ENCODE measurements around the gene GMPPA.
A peak's percentile ranks its signal among the peaks of the same experiment; 100 is the strongest.

GMPPA gene

DNA sequence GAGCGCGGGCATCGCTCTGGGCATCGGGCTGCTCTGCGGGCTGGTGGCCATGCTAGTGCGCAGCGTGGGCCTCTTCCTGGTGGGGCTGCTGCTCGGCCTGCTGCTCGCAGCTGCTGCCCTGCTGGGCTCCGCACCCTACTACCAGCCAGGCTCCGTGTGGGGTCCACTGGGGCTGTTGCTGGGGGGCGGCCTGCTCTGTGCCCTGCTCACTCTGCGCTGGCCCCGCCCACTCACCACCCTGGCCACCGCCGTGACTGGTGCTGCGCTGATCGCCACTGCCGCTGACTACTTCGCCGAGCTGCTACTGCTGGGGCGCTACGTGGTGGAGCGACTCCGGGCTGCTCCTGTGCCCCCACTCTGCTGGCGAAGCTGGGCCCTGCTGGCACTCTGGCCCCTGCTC lies 48.9 kb downstream of the GMPPA start:
- TF ChIP-seq ZFX (IDR thresholded peaks at IDR 0.05): no peak
- TF ChIP-seq, protein P1, sequence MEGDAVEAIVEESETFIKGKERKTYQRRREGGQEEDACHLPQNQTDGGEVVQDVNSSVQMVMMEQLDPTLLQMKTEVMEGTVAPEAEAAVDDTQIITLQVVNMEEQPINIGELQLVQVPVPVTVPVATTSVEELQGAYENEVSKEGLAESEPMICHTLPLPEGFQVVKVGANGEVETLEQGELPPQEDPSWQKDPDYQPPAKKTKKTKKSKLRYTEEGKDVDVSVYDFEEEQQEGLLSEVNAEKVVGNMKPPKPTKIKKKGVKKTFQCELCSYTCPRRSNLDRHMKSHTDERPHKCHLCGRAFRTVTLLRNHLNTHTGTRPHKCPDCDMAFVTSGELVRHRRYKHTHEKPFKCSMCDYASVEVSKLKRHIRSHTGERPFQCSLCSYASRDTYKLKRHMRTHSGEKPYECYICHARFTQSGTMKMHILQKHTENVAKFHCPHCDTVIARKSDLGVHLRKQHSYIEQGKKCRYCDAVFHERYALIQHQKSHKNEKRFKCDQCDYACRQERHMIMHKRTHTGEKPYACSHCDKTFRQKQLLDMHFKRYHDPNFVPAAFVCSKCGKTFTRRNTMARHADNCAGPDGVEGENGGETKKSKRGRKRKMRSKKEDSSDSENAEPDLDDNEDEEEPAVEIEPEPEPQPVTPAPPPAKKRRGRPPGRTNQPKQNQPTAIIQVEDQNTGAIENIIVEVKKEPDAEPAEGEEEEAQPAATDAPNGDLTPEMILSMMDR (conservative IDR thresholded peaks at IDR 0.05): no peak
- H3K27ac ChIP-seq: no peak overlapping the region

DNA sequence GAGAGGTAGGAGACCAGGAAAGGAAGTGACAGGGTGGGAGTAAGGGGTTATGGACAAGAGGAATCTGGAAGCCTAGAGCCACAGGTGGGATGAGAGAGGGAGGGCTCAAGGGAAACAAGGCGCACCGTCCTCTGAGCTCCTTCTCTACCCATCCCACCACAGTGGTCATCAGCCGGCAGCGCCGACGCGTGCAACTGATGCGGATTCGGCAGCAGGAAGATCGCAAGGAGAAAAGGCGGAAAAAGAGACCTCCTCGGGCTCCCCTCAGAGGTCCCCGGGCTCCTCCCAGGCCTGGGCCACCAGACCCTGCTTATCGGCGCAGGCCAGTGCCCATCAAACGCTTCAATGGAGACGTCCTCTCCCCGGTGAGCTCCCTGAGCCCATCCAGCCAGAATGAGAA lies 50.3 kb downstream of the GMPPA start:
- H3K27ac ChIP-seq: no peak overlapping the region
- no peak for TF ChIP-seq ZFX (IDR thresholded peaks at IDR 0.05)
- TF ChIP-seq, protein P1 (conservative IDR thresholded peaks at IDR 0.05): no peak

DNA sequence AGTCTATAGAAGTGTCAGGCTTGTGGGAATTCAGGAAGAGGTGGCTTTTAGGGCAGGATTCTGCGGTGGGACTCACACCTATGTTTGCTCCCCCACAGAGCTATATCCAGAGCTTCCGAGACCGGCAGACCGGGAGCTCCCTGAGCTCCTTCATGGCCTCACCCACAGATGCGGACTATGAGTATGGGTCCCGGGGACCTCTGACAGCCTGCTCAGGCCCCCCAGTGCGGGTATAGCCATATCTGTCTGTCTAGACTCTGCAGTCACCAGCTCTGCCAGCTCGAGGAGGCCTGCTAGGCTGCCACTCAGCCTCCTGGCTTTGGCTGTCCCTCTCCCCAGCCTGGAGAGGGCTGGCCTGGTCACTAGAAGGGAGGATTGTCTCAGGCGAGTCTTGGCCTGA lies 50.9 kb downstream of the GMPPA start:
- TF ChIP-seq, protein P1 (conservative IDR thresholded peaks at IDR 0.05): no peak
- no peak for TF ChIP-seq ZFX (IDR thresholded peaks at IDR 0.05)
- no peak overlapping the region for H3K27ac ChIP-seq

DNA sequence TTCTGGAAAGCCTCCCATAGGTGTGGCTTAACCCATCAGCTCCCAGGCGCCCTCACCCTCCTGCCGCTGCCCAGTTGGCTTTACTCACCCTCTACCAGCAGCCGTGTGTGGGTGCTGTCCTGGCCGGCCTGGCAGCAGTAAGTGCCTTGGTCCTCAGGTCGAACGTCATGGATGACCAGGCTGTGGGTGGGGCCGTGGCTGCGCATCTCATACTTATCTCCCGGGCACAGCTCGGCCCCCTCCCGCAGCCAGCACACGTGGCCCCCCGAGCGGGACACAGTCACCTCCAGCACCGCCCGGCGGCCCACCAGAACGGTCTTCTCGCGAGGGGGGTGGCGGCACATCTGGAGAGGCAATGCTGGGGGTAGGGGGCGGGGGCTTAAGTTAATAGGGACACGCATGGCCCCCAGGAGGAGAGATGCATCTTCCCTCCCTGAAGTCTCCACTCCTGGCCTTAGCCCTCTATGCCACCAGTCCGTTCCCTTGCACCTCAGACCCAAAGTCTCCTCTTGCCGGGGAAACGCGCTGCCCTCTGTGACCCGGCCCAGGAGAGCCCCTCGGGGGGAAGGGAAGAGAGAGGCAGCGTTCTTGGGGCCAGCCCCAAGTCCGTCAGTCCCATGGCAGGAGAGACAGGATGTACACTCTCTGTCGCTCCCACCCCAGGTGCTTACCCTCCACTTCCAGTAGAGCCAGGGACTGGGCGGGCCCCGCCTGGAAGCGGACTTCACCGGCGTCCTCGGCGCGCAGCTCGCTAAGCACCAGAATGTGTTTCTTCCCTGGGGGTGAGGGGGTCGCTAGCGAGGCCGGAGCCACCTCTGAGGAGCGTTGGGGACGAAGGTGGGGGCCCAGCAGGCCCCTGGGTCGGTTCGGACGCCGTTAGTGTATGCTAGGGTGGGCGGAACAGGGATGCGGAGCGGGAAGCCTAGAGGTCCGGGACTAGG lies 53.0 kb downstream of the GMPPA start:
- TF ChIP-seq ZFX (IDR thresholded peaks at IDR 0.05): no peak
- TF ChIP-seq, protein P1 (conservative IDR thresholded peaks at IDR 0.05): no peak

DNA sequence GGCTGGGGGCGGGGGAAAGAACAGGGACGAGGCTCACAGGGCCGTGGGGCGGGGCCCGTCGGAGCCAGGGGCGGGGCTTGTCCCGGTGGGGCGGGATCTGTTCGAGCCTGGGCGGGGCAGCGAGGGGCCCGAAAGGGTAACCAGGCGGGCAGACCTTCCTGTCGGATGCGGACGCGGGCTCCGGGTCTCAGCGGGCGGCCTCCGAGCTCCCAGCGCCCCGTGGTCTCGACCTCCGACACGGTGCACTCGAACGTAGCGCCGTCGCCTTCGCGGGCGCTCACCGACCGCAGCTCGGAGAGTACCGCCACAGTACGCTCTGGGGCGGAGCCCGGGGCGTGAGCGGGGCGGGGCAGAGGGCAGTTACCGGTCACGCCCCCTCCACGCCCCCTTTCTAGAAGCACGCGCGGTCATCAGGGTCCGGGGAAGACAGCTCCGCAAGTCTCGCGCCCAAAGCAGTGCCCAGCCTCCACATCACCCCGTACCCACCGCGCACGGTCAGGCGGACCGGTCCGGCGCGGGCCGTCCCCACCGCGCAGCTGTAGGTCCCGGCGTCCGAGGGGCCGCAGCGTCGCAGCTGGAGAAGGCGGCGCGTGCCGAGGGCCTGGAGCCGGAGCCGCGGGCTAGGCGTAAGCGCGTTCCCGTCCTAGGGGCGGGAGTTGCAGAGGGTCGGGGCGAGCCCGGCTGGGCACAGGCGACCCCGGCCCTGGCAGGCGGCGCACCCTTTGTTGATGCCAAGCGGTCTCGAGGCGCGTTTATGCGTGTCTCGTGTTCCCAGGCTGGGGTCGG lies 53.9 kb downstream of the GMPPA start:
- peak overlapping the region; percentile 15; the same call in 1 of the 2 replicates for H3K27ac ChIP-seq
- no peak for TF ChIP-seq ZFX (IDR thresholded peaks at IDR 0.05)
- TF ChIP-seq, protein P1 (conservative IDR thresholded peaks at IDR 0.05): no peak

More for the DNA sequence above, 53.0 kb downstream of the GMPPA start:
- no peak overlapping the region; the same call in 1 of the 2 replicates for H3K27ac ChIP-seq

DNA sequence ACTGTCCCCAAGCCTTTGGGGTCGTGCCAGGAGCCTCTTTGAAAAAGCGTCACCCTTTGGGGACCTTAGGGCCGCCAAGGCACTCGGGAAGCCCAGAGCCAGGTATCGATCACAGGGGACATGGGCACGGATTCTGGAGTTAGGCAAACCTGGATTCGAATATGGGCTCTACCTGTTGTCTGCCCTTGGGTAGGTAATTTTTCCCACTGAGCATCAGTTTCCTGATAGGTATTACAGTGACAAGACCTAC lies 54.4 kb downstream of the GMPPA start:
- H3K27ac ChIP-seq: no peak overlapping the region; the same call in 1 of the 2 replicates
- TF ChIP-seq, protein P1 (conservative IDR thresholded peaks at IDR 0.05): no peak
- no peak for TF ChIP-seq ZFX (IDR thresholded peaks at IDR 0.05)

DNA sequence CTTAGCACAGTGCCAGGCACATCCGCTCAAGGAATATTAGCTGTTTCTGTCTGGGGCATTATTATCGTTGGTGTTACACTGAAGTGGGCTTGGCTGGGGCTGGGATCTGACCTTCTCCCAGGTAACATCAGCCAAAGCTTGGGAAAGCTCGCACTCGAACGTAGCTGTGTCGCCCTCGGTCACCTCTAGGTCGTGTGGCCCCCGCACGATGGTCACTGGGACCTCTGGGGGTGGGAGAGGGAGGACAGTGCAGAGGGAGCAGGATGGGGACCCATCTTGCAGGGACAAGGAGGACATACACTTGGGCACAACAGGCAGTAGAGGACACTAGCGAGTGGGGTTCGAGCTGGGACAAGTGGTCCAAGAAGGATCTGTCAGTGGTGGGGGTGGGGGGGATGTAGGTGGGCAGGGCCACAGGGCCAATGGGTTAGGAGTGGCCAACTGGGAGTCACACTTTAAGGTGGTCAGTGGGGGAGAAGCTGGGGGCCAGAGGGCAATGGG lies 54.8 kb downstream of the GMPPA start:
- TF ChIP-seq, protein P1 (conservative IDR thresholded peaks at IDR 0.05): no peak
- H3K27ac ChIP-seq: no peak overlapping the region
